Measurements from ENCODE around the gene OPCML.

The OPCML gene

DNA sequence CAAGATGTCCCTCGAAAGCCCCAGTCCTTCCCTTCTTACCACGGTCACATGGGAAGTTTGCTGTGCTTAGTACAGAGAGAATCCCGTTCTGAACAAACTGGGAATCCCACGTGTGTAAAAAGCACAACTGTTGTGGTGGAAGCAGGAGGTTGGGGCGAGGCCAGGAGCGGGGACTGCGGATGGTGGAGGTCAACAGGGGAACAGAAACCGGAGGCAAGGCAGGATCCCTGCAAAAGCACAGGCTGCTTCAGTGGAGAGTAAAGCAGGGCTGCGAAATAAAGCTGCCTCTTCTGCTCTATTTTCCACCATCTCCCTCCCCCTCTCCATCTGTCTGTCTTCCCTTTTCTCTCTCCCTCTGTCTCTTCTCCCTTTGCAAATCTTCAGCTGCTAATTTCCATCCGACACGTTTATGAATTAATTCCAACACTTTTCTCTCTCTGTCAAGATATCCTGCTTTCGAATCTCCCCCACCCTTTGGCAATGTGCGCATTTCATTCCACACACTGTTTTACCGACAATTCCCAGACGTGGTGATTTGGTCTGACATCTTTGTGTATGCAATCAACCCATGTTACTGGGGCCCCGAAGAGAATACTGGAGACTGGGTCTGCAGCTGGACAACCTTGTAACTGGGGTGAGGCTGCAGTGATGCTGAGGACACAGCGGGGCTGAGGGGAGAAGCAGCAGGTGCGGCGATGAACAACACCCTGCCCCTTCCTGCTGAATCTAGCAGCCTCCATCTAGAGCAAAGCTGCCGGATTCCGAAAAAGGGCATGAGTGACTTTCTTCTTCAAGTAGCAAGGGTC is 571.8 kb downstream of the OPCML start:
- TF ChIP-seq SPI1 (IDR thresholded peaks at IDR 0.05; ENCODE audit: borderline replicate concordance, low read depth): no peak
- no peak for TF ChIP-seq POLR2AphosphoS5 (IDR thresholded peaks at IDR 0.05; ENCODE audit: low read depth)
- TF ChIP-seq, protein P1, sequence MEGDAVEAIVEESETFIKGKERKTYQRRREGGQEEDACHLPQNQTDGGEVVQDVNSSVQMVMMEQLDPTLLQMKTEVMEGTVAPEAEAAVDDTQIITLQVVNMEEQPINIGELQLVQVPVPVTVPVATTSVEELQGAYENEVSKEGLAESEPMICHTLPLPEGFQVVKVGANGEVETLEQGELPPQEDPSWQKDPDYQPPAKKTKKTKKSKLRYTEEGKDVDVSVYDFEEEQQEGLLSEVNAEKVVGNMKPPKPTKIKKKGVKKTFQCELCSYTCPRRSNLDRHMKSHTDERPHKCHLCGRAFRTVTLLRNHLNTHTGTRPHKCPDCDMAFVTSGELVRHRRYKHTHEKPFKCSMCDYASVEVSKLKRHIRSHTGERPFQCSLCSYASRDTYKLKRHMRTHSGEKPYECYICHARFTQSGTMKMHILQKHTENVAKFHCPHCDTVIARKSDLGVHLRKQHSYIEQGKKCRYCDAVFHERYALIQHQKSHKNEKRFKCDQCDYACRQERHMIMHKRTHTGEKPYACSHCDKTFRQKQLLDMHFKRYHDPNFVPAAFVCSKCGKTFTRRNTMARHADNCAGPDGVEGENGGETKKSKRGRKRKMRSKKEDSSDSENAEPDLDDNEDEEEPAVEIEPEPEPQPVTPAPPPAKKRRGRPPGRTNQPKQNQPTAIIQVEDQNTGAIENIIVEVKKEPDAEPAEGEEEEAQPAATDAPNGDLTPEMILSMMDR (IDR thresholded peaks at IDR 0.05; ENCODE audit: insufficient read depth, low read length): no peak
- TF ChIP-seq, protein P2, sequence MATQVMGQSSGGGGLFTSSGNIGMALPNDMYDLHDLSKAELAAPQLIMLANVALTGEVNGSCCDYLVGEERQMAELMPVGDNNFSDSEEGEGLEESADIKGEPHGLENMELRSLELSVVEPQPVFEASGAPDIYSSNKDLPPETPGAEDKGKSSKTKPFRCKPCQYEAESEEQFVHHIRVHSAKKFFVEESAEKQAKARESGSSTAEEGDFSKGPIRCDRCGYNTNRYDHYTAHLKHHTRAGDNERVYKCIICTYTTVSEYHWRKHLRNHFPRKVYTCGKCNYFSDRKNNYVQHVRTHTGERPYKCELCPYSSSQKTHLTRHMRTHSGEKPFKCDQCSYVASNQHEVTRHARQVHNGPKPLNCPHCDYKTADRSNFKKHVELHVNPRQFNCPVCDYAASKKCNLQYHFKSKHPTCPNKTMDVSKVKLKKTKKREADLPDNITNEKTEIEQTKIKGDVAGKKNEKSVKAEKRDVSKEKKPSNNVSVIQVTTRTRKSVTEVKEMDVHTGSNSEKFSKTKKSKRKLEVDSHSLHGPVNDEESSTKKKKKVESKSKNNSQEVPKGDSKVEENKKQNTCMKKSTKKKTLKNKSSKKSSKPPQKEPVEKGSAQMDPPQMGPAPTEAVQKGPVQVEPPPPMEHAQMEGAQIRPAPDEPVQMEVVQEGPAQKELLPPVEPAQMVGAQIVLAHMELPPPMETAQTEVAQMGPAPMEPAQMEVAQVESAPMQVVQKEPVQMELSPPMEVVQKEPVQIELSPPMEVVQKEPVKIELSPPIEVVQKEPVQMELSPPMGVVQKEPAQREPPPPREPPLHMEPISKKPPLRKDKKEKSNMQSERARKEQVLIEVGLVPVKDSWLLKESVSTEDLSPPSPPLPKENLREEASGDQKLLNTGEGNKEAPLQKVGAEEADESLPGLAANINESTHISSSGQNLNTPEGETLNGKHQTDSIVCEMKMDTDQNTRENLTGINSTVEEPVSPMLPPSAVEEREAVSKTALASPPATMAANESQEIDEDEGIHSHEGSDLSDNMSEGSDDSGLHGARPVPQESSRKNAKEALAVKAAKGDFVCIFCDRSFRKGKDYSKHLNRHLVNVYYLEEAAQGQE (IDR thresholded peaks at IDR 0.05; ENCODE audit: insufficient replicate concordance, low read depth): no peak
- no peak for TF ChIP-seq GABPA (IDR thresholded peaks at IDR 0.05; ENCODE audit: low read depth)
- H3K4me3 ChIP-seq (replicated peaks; ENCODE audit: insufficient read depth, low read length): no peak overlapping the region

DNA sequence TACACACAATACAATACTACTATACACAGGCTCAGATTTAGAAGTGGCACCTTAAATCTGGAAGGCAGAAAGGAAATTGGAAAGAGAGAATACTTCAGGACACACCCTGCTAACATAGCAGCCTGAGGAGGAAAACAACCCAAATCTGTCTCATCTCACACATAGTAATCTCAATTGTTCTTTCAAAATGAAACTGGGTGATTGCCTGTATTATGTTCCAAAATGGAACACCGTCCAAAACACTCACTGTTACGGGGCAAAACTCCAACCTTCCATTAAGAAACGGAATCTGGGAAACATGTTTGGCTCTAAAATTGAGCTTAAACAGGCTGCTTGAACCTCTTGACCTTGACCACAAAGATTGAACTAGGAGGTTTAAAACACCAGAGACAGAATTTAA is 572.6 kb downstream of the OPCML start:
- TF ChIP-seq, protein P1 (IDR thresholded peaks at IDR 0.05; ENCODE audit: insufficient read depth, low read length): no peak
- TF ChIP-seq SPI1 (IDR thresholded peaks at IDR 0.05; ENCODE audit: borderline replicate concordance, low read depth): no peak
- TF ChIP-seq GABPA (IDR thresholded peaks at IDR 0.05; ENCODE audit: low read depth): no peak
- TF ChIP-seq, protein P2 (IDR thresholded peaks at IDR 0.05; ENCODE audit: insufficient replicate concordance, low read depth): no peak
- TF ChIP-seq POLR2AphosphoS5 (IDR thresholded peaks at IDR 0.05; ENCODE audit: low read depth): no peak
- H3K4me3 ChIP-seq (replicated peaks; ENCODE audit: insufficient read depth, low read length): no peak overlapping the region
- H3K27me3 ChIP-seq (ENCODE audit: insufficient read depth, poor library complexity, severe bottlenecking): no peaks in the 10 kb centered on the region
- no peak overlapping the region for H3K27ac ChIP-seq (replicated peaks)
- DNase-seq (ENCODE audit: low read depth in 1 of 2, low spot score in 1 of 2): no peak

More for the DNA sequence above, 571.8 kb downstream of the OPCML start:
- Histone ChIP-seq H3K27me3 (ENCODE audit: insufficient read depth, poor library complexity, severe bottlenecking) (no peaks in the 10 kb centered on the region), H3K27ac (replicated peaks) (no peak overlapping the region)
- no peak for DNase-seq (ENCODE audit: low read depth in 1 of 2, low spot score in 1 of 2)

DNA sequence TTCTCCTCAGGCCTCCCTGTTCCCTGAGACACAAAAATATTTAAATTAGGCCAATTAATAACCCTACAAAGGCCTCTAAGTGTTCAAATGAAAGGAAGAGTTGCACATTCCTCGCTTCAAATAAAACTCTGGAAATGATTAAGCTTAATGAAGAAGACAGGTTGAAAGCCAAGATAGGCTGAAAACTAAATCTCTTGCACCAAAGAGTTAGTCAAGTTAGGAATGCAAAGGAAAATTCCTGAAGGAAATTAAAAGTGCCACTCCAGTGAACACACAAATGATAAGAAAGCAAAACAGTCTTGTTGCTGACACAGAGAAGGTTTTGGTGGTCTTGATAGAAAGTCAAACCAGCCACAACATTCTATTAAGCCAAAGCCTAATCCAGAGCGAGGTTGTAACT is 574.4 kb downstream of the OPCML start:
- TF ChIP-seq POLR2AphosphoS5 (IDR thresholded peaks at IDR 0.05; ENCODE audit: low read depth) (no peak), SPI1 (IDR thresholded peaks at IDR 0.05; ENCODE audit: borderline replicate concordance, low read depth) (no peak), GABPA (IDR thresholded peaks at IDR 0.05; ENCODE audit: low read depth) (no peak)
- TF ChIP-seq, protein P1 (IDR thresholded peaks at IDR 0.05; ENCODE audit: insufficient read depth, low read length): no peak
- TF ChIP-seq, protein P2 (IDR thresholded peaks at IDR 0.05; ENCODE audit: insufficient replicate concordance, low read depth): no peak
- H3K4me3 ChIP-seq (replicated peaks; ENCODE audit: insufficient read depth, low read length): no peak overlapping the region
- DNase-seq (ENCODE audit: low read depth in 1 of 2, low spot score in 1 of 2): no peak
- no peaks in the 10 kb centered on the region for H3K27me3 ChIP-seq (ENCODE audit: insufficient read depth, poor library complexity, severe bottlenecking)
- no peak overlapping the region for H3K27ac ChIP-seq (replicated peaks)

Data from HL-60 (cell line).